Activated T-cell treated with anti-CD3 and anti-CD28 coated beads for 4 hours (primary cell): ENCODE results near the gene COMMD7.
A peak's percentile ranks its signal among the peaks of the same experiment; 100 is the strongest.
"Not testable (repeated sequence)": the region's sequence is repeated elsewhere in the genome, so short reads cannot be mapped to it uniquely, and the experiment has no call there.

ENCODE experiments used
- DNase-seq: peaks from one replicate; pipeline ENCODE4 v3.0.0-alpha.2; 2020

The COMMD7 gene

GRCh38 chr20:32718749-32719348 is 24.4 kb downstream of the COMMD7 start:
- no peak for DNase-seq

GRCh38 chr20:32711346-32711745 is 31.9 kb downstream of the COMMD7 start:
- DNase-seq = no peak

- DNase-seq = no peak
These were observed 33.6 kb downstream of the COMMD7 start for GRCh38 chr20:32709632-32710121.

- DNase-seq = not testable (repeated sequence)
These were observed 34.1 kb downstream of the COMMD7 start for GRCh38 chr20:32709029-32709631.

GRCh38 chr20:32707691-32708581 is 35.3 kb downstream of the COMMD7 start:
- DNase-seq = no peak

GRCh38 chr20:32706486-32706885 is 36.8 kb downstream of the COMMD7 start:
- DNase-seq = no peak

- no peak for DNase-seq
These were observed 40.4 kb downstream of the COMMD7 start for GRCh38 chr20:32702706-32703425.

- no peak for DNase-seq
These were observed 45.7 kb downstream of the COMMD7 start for GRCh38 chr20:32697608-32698007.

- DNase-seq = no peak
These were observed 48.2 kb downstream of the COMMD7 start for GRCh38 chr20:32695089-32695488.

- not testable (repeated sequence) for DNase-seq
These were observed 54.3 kb downstream of the COMMD7 start for GRCh38 chr20:32688966-32689365.

- no peak for DNase-seq
These were observed 56.1 kb downstream of the COMMD7 start for GRCh38 chr20:32687180-32687532.

- no peak for DNase-seq
These were observed 56.6 kb downstream of the COMMD7 start for GRCh38 chr20:32686530-32687179.

GRCh38 chr20:32685541-32686529 is 57.4 kb downstream of the COMMD7 start:
- DNase-seq = no peak

GRCh38 chr20:32682508-32682987 is 60.7 kb downstream of the COMMD7 start:
- no peak for DNase-seq

- DNase-seq = no peak
These were observed 61.8 kb downstream of the COMMD7 start for GRCh38 chr20:32681175-32682084.

- DNase-seq = no peak
These were observed 62.6 kb downstream of the COMMD7 start for GRCh38 chr20:32680544-32681174.

GRCh38 chr20:32678948-32679347 is 64.3 kb downstream of the COMMD7 start:
- DNase-seq = no peak

GRCh38 chr20:32675223-32675975 is 67.9 kb downstream of the COMMD7 start:
- DNase-seq = no peak

GRCh38 chr20:32674362-32674789 is 68.9 kb downstream of the COMMD7 start:
- DNase-seq = peak; percentile 73
